ENCODE results near the gene PLEKHG1.

PLEKHG1 gene

GRCh38 chr6:150599199-150600009, at the start of gene PLEKHG1:
TSS of gene PLEKHG1 (plus strand) at chr6:150599885. CDS start at chr6:150733682, 133,797 bp downstream.
- DNase-seq, result peak; percentile 65

GRCh38 chr6:150550244-150550643, 49.4 kb upstream of the PLEKHG1 start:
- no peak for DNase-seq

- DNase-seq, result no peak
These were observed 42.6 kb upstream of the PLEKHG1 start for GRCh38 chr6:150557043-150557599.

- DNase-seq, result no peak
These were observed 39.4 kb upstream of the PLEKHG1 start for GRCh38 chr6:150560004-150560883.

- DNase-seq, result no peak
These were observed 38.8 kb upstream of the PLEKHG1 start for GRCh38 chr6:150560884-150561219.

- DNase-seq, result no peak
These were observed 33.7 kb upstream of the PLEKHG1 start for GRCh38 chr6:150565945-150566344.

- no peak for DNase-seq
These were observed 33.2 kb upstream of the PLEKHG1 start for GRCh38 chr6:150566486-150566885.

GRCh38 chr6:150567380-150567779, 32.3 kb upstream of the PLEKHG1 start:
- no peak for DNase-seq

- no peak for DNase-seq
These were observed 31.8 kb upstream of the PLEKHG1 start for GRCh38 chr6:150567823-150568383.

- DNase-seq, result no peak
These were observed 31.1 kb upstream of the PLEKHG1 start for GRCh38 chr6:150568560-150568959.

GRCh38 chr6:150569161-150569560, 30.5 kb upstream of the PLEKHG1 start:
- no peak for DNase-seq

- DNase-seq, result no peak
These were observed 26.5 kb upstream of the PLEKHG1 start for GRCh38 chr6:150573041-150573681.

GRCh38 chr6:150575836-150576235, 23.8 kb upstream of the PLEKHG1 start:
- no peak for DNase-seq

- no peak for DNase-seq
These were observed 22.9 kb upstream of the PLEKHG1 start for GRCh38 chr6:150576651-150577226.

- DNase-seq, result no peak
These were observed 20.1 kb upstream of the PLEKHG1 start for GRCh38 chr6:150579611-150580010.

GRCh38 chr6:150580489-150580888, 19.2 kb upstream of the PLEKHG1 start:
- DNase-seq, result no peak

GRCh38 chr6:150584065-150584464, 15.6 kb upstream of the PLEKHG1 start:
- DNase-seq, result no peak

GRCh38 chr6:150584596-150584995, 15.1 kb upstream of the PLEKHG1 start:
- no peak for DNase-seq

GRCh38 chr6:150586850-150587359, 12.8 kb upstream of the PLEKHG1 start:
- no peak for DNase-seq

- no peak for DNase-seq
These were observed 12.0 kb upstream of the PLEKHG1 start for GRCh38 chr6:150587637-150588036.

- DNase-seq, result no peak
These were observed 10.7 kb upstream of the PLEKHG1 start for GRCh38 chr6:150588888-150589499.

- no peak for DNase-seq
These were observed 9.8 kb upstream of the PLEKHG1 start for GRCh38 chr6:150589852-150590251.

Data from activated T-cell treated with anti-CD3 and anti-CD28 coated beads, Interleukin-2, amount 50 U/mL, for 1 hour (primary cell).